Nephron progenitor cell (in vitro differentiated cells): ENCODE results near the gene FAM168A.
A peak's percentile ranks its signal among the peaks of the same experiment; 100 is the strongest.

Experiments
- DNase-seq: peaks from one replicate; pipeline ENCODE4 v3.0.0; 2021
- H3K27ac Mint-ChIP-seq: 2 replicates; pipeline ENCODE4 v1.8.0; 2021; ENCODE audit warnings: mild to moderate bottlenecking, moderate library complexity, mixed read lengths
- H3K27me3 Mint-ChIP-seq: 2 replicates; pipeline ENCODE4 v1.8.0; 2021; ENCODE audit warnings: mild to moderate bottlenecking, low read depth, mixed read lengths; ENCODE audit not compliant: poor library complexity
- H3K36me3 Mint-ChIP-seq: 2 replicates; pipeline ENCODE4 v1.8.0; 2021; ENCODE audit warnings: low read depth, mixed read lengths
- H3K4me1 Mint-ChIP-seq: 2 replicates; pipeline ENCODE4 v1.8.0; 2021; ENCODE audit warnings: mixed read lengths
- H3K4me3 Mint-ChIP-seq: 2 replicates; pipeline ENCODE4 v1.8.0; 2021; ENCODE audit warnings: mild to moderate bottlenecking, moderate library complexity, mixed read lengths
- H3K9me3 Mint-ChIP-seq: 2 replicates; pipeline ENCODE4 v1.8.0; 2021; ENCODE audit warnings: mild to moderate bottlenecking, moderate library complexity, mixed read lengths
- TF ChIP-seq, protein P1 (sequence below): fragments of 200-600 bp; sonication (generic); IDR thresholded peaks from 2 replicates; pipeline ENCODE4 v1.5.0; 2021; ENCODE audit warnings: antibody characterized with exemption

FAM168A gene

DNA sequence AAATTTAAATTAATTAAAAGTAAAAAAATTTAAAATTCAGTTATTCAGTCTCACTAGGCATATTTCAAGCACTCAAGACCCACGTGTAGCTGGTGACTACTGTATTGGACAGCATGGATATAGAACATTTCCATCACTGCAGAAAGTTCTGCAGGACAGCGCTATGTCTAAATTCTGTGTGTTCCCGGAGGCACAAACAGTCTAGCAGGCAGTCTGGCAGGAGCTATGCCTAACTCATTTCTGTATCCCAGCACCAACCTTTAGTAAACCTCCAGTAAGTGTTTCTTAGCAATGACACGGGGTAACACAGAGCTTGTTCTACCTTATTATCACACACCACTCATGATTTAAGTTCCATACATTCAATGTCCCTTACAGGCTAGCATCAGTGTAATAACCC is 48.5 kb downstream of the FAM168A start:
- H3K27me3 Mint-ChIP-seq: no peaks in the 10 kb centered on the region
- peaks cover 34% of the 10 kb centered on the region for H3K4me1 Mint-ChIP-seq
- TF ChIP-seq, protein P1, sequence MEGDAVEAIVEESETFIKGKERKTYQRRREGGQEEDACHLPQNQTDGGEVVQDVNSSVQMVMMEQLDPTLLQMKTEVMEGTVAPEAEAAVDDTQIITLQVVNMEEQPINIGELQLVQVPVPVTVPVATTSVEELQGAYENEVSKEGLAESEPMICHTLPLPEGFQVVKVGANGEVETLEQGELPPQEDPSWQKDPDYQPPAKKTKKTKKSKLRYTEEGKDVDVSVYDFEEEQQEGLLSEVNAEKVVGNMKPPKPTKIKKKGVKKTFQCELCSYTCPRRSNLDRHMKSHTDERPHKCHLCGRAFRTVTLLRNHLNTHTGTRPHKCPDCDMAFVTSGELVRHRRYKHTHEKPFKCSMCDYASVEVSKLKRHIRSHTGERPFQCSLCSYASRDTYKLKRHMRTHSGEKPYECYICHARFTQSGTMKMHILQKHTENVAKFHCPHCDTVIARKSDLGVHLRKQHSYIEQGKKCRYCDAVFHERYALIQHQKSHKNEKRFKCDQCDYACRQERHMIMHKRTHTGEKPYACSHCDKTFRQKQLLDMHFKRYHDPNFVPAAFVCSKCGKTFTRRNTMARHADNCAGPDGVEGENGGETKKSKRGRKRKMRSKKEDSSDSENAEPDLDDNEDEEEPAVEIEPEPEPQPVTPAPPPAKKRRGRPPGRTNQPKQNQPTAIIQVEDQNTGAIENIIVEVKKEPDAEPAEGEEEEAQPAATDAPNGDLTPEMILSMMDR: no peak
- no peak overlapping the region for H3K4me3 Mint-ChIP-seq
- peaks cover 9% of the 10 kb centered on the region for H3K36me3 Mint-ChIP-seq
- DNase-seq: no peak
- no peaks in the 10 kb centered on the region for H3K9me3 Mint-ChIP-seq
- H3K27ac Mint-ChIP-seq: peak overlapping the region; percentile 83

DNA sequence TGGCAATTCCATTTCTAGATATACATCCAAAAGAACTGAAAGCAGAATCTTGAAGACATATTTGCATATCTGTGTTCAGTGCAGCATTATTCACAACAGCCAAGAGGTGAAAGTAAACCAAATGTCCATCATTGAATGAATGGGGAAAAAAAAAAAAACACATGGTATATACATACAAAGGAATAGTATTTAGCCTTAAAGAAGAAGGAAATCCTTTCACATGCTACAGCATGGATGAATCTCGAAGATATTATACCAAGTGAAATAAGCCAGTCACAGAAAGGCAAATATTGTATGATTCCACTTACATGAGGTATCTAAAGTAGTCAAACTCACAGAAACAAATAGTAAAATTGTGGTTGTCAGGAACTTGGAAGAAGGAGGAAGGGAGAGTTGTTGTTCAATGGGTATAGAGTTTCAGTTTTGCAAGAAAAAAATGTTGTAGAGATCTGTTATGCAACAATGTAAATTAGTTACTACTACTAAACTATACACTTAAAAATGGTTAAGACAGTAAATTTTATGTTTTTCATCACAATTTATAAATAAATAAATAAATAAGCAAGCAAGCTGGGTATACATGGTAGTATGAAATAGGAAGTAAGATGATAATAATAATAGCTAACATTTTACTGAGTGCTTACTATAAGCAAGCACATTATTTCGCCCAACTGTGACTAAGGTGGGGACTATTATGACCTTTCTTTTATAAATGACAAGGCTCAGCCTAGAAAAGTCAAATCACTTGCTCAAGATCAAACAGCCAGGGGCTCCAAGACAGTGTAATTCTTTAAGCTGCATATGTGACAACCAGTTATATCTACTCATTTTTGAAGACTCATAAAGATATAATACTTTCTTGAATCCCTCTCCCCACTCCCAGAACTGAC is 50.0 kb downstream of the FAM168A start:
- Mint-ChIP-seq H3K27ac (no peak overlapping the region), H3K27me3 (no peaks in the 10 kb centered on the region), H3K4me1 (peaks cover 34% of the 10 kb centered on the region), H3K36me3 (peaks cover 9% of the 10 kb centered on the region), H3K4me3 (no peak overlapping the region), H3K9me3 (no peaks in the 10 kb centered on the region)
- TF ChIP-seq, protein P1: no peak
- no peak for DNase-seq

DNA sequence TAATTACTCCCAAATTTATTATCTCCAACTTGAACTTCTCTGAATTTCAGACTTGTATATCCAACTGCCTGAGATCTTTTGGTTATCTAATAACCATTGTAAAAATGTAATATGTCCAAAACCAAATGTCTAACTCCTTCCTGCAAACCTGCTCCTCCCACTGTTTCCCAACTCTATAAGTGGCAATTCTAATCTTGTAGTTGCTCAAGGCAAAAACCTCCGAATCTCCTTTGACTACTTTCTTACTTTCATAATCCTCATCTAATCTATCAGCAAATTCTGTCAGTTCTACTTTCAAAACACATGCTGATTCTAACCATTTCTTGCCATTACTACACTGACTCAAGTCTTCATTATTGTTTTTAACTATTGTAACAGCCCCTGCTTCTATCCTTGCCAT is 55.7 kb downstream of the FAM168A start:
- H3K9me3 Mint-ChIP-seq: no peaks in the 10 kb centered on the region
- DNase-seq: no peak
- H3K4me3 Mint-ChIP-seq: no peak overlapping the region
- H3K27ac Mint-ChIP-seq: peak overlapping the region; percentile 16
- no peaks in the 10 kb centered on the region for H3K27me3 Mint-ChIP-seq
- peaks cover 15% of the 10 kb centered on the region for H3K36me3 Mint-ChIP-seq
- TF ChIP-seq, protein P1: no peak
- H3K4me1 Mint-ChIP-seq: peaks cover 19% of the 10 kb centered on the region

DNA sequence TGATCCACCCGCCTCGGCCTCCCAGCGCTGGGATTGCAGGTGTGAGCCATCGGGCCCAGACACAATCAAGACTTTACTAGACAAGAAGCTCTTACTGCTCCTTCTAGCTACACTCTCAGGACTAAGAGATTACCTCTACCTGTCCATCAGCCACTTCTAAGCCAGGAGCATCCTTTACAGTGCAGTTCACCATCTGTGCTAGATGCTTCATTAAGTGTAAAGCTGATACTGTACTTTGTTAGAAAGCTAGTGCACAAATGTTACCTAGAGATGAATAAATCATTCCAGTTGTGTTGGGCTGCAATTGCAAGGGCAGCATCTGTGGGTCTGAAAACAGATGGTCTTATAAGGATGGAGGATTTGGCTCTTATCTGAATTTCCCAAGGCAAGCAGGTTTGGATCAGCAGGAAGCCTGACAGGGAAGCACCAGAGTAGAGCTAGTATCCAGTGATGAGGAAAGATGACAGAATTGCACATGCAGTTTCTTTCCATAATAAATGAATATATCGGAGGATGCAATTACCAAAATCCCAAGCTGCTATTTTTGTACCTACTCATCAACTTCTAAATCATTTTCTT is 58.3 kb downstream of the FAM168A start:
- TF ChIP-seq, protein P1: no peak
- Mint-ChIP-seq H3K27ac (no peak overlapping the region), H3K4me1 (peaks cover 15% of the 10 kb centered on the region)

DNA sequence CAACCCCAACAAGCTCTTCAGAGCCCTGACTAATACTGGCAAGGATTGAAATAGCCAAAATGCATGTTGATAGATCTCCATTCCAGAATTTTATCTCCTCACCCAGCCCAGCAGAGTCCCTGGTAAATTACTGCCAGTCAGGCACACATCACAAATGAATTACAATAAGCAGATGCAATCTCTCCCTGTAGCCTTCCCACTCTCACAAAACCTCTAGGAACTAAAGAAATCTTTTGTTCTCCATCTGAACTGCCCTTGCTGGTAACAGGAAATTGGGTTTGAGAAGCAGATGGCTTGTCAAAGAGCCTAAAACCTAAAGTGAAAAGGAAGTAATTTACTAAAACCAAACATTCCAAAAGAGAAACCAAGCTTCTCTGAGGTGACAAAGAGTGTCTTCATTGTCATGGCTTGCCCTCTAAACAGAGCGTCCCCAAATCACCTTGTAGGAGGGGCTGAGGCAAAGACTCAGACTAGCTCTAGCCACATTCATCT is 59.5 kb downstream of the FAM168A start:
- Mint-ChIP-seq H3K4me3 (no peak overlapping the region), H3K27ac (peak overlapping the region; percentile 96), H3K4me1 (peaks cover 22% of the 10 kb centered on the region), H3K36me3 (peaks cover 32% of the 10 kb centered on the region), H3K27me3 (peaks cover 4% of the 10 kb centered on the region), H3K9me3 (peaks cover 5% of the 10 kb centered on the region)
- TF ChIP-seq, protein P1: no peak
- no peak for DNase-seq

More for the DNA sequence above, 58.3 kb downstream of the FAM168A start:
- Mint-ChIP-seq H3K9me3 (peaks cover 5% of the 10 kb centered on the region), H3K4me3 (no peak overlapping the region), H3K36me3 (peaks cover 32% of the 10 kb centered on the region), H3K27me3 (peaks cover 4% of the 10 kb centered on the region)
- DNase-seq: no peak
